HEK293T (cell line): ENCODE results near the gene EXOC4.

ENCODE experiments used
- ARNT ChIP-seq: fragments of 450-650 bp; IDR thresholded peaks from 2 replicates; pipeline ENCODE4 v1.6.1; 2017; ENCODE audit warnings: mild to moderate bottlenecking
- BHLHE40 ChIP-seq: fragments of 450-650 bp; IDR thresholded peaks from 2 replicates; pipeline ENCODE4 v1.6.1; 2016; ENCODE audit warnings: mild to moderate bottlenecking, moderate library complexity, borderline replicate concordance
- ELF4 ChIP-seq: fragments of 450-650 bp; IDR thresholded peaks from 2 replicates; pipeline ENCODE4 v1.6.1; 2017; ENCODE audit warnings: antibody characterized with exemption
- FOXA1 ChIP-seq: fragments of 450-650 bp; IDR thresholded peaks from 2 replicates; pipeline ENCODE4 v1.6.1; 2016; ENCODE audit warnings: mild to moderate bottlenecking
- FOXK2 ChIP-seq: fragments of 450-650 bp; IDR thresholded peaks from 2 replicates; pipeline ENCODE4 v1.6.1; 2016; ENCODE audit warnings: mild to moderate bottlenecking
- FOXM1 ChIP-seq: fragments of 450-650 bp; IDR thresholded peaks from 2 replicates; pipeline ENCODE4 v1.6.1; 2017; ENCODE audit warnings: mild to moderate bottlenecking, borderline replicate concordance
- HDGF ChIP-seq: fragments of 450-650 bp; IDR thresholded peaks from 2 replicates; pipeline ENCODE4 v1.6.1; 2017; ENCODE audit warnings: antibody characterized with exemption, borderline replicate concordance
- L3MBTL2 ChIP-seq: fragments of 450-650 bp; conservative IDR thresholded peaks from 2 replicates; pipeline ENCODE4 v1.6.1; 2016; ENCODE audit warnings: mild to moderate bottlenecking
- SP1 ChIP-seq: fragments of 450-650 bp; IDR thresholded peaks from 2 replicates; pipeline ENCODE4 v1.6.1; 2017
- SUZ12 ChIP-seq: fragments of 450-650 bp; IDR thresholded peaks from 2 replicates; pipeline ENCODE4 v1.6.1; 2016; ENCODE audit warnings: mild to moderate bottlenecking
- TARDBP ChIP-seq: fragments of 450-650 bp; IDR thresholded peaks from 2 replicates; pipeline ENCODE4 v1.6.1; 2016
- TF ChIP-seq, protein P1 (sequence below): fragments of 450-650 bp; IDR thresholded peaks from 2 replicates; pipeline ENCODE4 v1.6.1; 2016

DNA sequence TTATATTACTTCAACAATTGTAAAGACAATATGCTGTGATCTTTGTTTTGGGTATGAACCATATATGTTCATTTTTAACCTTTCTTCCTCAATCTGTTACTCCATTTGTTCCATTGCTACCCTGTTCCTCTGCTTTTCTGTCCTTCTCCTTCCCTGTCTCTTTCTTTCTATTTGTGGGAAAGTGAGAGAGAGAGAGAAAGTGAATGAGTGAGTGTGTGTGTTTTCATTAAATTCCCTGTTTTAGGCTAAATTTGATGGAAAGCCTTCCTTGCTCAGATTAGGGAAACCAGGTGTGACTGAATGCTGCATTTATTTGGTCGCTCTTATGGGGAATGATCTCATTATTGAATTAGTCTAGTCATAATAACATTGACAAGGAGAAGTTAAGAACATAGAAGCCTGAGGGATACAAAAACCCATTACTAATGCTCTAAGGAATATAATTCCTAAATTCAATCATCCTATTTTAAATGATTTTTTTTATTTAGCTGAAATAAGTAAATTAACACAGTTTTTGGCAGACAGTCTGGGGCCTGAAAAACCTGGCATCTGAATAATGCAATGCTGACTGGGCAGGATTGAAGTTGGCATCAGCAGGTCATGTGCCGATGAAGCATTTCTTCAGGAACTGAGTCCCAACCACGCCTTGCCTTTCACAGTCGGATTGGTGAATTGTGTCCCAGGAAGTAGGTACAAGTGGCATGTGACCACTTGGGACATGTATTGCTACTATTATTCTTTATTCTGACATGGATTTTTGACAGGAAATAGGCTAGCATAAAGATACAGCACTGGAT lies 756.6 kb downstream of the EXOC4 start:
- TF ChIP-seq FOXM1 (no peak), HDGF (no peak), SP1 (no peak), FOXA1 (no peak), L3MBTL2 (no peak), TARDBP (no peak), SUZ12 (no peak), ARNT (no peak), ELF4 (no peak), FOXK2 (no peak), BHLHE40 (no peak)
- TF ChIP-seq, protein P1, sequence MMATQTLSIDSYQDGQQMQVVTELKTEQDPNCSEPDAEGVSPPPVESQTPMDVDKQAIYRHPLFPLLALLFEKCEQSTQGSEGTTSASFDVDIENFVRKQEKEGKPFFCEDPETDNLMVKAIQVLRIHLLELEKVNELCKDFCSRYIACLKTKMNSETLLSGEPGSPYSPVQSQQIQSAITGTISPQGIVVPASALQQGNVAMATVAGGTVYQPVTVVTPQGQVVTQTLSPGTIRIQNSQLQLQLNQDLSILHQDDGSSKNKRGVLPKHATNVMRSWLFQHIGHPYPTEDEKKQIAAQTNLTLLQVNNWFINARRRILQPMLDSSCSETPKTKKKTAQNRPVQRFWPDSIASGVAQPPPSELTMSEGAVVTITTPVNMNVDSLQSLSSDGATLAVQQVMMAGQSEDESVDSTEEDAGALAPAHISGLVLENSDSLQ = no peak
